Measurements from ENCODE around the gene CNTNAP4.

The CNTNAP4 gene

DNA sequence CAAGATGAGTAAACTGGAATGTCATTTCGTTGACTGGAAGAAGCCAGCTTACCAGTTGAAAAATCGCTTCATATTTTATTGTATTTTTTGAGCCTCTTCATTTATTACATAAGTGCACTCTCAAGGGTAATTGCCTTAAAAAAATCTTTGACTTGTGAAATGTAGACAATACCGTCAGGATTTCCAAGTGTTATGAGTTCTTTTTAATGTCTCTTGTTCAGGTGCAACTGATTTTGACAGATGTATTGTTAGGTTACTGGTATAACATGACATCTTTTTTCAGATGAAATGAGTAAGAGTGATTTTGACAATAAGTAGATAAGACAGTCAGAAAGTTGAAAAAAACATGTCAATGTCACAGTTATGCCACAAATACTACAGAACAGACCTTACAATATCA lies 169.1 kb downstream of the CNTNAP4 start:
- POLR2A ChIA-PET: no interaction called here
- TF ChIP-seq CTBP1 (IDR thresholded peaks at IDR 0.05; ENCODE audit: borderline replicate concordance) (no peak), NFRKB (IDR thresholded peaks at IDR 0.05) (no peak), FOXK2 (IDR thresholded peaks at IDR 0.05) (no peak), TARDBP (IDR thresholded peaks at IDR 0.05) (no peak), SP1 (IDR thresholded peaks at IDR 0.05) (no peak), HDGF (IDR thresholded peaks at IDR 0.05; ENCODE audit: borderline replicate concordance) (no peak), LEF1 (IDR thresholded peaks at IDR 0.05; ENCODE audit: borderline replicate concordance) (no peak), SUZ12 (IDR thresholded peaks at IDR 0.05) (no peak)
- CTCF ChIA-PET: no interaction called here
- no peak for DNase-seq (ENCODE audit: extremely low spot score)

DNA sequence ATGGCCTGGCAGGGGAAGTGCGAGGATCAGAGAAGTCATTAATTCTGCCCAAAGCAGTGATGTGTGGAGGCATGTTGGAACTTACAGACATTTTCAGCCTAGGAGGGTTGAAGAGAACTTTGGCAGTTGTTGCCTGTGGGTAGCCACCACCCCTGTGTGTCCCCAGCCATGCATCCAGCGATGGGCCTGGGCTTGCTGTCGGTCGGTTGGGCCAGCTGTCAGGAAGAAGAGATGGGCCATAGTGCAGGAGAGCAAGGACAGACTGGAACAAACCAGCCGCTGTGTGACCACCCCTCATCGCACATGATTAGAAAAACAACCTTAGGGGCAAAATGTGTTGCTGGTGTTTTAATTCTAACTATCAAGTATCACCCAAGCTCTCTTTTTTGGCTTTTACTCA lies 173.7 kb downstream of the CNTNAP4 start:
- ChIA-PET POLR2A (no interaction called here), CTCF (no interaction called here)
- TF ChIP-seq FOXK2 (IDR thresholded peaks at IDR 0.05) (no peak), CTBP1 (IDR thresholded peaks at IDR 0.05; ENCODE audit: borderline replicate concordance) (no peak), LEF1 (IDR thresholded peaks at IDR 0.05; ENCODE audit: borderline replicate concordance) (no peak), SP1 (IDR thresholded peaks at IDR 0.05) (no peak), FOXM1 (IDR thresholded peaks at IDR 0.05; ENCODE audit: borderline replicate concordance) (no peak), TARDBP (IDR thresholded peaks at IDR 0.05) (no peak), ELF4 (IDR thresholded peaks at IDR 0.05) (no peak), ARNT (IDR thresholded peaks at IDR 0.05) (no peak), HDGF (IDR thresholded peaks at IDR 0.05; ENCODE audit: borderline replicate concordance) (no peak), L3MBTL2 (conservative IDR thresholded peaks at IDR 0.05) (no peak), NFRKB (IDR thresholded peaks at IDR 0.05) (no peak), FOXA1 (IDR thresholded peaks at IDR 0.05) (no peak), ZNF384 (IDR thresholded peaks at IDR 0.05) (no peak), SUZ12 (IDR thresholded peaks at IDR 0.05) (no peak), BHLHE40 (IDR thresholded peaks at IDR 0.05; ENCODE audit: borderline replicate concordance) (no peak)
- TF ChIP-seq, protein P1, sequence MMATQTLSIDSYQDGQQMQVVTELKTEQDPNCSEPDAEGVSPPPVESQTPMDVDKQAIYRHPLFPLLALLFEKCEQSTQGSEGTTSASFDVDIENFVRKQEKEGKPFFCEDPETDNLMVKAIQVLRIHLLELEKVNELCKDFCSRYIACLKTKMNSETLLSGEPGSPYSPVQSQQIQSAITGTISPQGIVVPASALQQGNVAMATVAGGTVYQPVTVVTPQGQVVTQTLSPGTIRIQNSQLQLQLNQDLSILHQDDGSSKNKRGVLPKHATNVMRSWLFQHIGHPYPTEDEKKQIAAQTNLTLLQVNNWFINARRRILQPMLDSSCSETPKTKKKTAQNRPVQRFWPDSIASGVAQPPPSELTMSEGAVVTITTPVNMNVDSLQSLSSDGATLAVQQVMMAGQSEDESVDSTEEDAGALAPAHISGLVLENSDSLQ (IDR thresholded peaks at IDR 0.05): no peak
- no peak for DNase-seq (ENCODE audit: extremely low spot score)

DNA sequence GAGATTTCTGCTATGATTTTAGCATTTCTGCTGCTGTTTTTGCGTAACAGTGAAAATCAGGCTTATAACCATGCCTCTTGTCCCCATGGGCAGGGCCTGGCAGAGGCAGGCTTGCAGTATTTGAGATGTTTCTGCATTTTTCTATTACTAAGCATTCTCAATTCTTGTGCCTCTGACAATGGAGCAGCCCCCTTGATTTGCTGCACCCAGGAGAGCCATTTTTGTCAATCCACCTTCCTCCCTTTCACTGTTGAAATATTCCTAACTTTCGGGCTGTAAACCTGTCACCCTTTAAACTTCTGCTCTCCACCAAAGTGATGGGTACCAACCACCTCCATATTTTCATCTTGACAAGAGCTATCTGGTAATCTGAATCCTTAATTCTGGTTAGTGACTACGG lies 178.1 kb downstream of the CNTNAP4 start:
- ChIA-PET CTCF (no interaction called here), POLR2A (no interaction called here)
- TF ChIP-seq FOXK2 (IDR thresholded peaks at IDR 0.05): no peak
- DNase-seq (ENCODE audit: extremely low spot score): no peak

DNA sequence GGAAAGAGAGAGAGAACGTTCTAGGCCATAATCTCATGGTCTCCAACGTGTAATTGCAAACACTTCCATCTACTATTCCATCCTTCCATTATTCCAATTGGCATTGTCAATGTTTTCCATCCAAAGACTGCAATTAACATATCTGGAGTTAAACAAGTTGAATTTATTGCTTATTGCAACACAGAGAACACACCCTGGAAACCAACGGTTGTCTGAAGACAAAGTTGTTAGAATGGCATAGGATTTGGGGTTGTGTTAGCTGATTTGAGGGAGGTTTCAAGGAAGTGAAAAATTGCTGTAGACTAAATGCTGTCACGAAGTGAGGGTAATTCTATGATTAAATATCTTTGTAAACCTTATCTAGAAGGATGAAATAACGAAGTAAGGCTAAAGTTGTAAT lies 178.8 kb downstream of the CNTNAP4 start:
- ChIA-PET POLR2A (no interaction called here), CTCF (no interaction called here)

DNA sequence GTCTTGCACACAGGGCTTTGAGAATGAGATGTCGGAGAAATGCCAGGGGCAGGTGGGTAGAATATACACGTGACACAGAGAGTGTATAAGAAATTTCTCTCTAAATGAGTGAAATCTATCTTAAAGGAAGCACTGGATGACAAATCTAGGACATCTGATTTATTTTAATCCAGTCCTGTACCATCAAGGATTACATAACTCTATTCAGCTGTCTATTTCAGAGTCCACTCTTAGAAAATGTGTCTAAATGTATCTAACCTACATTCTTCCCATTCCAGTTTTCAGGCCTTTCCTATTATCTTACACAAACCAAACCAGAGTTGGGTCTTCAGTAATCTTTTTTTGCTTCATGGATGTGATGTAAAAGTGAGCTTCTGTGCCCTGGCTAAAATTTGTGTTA lies 181.9 kb downstream of the CNTNAP4 start:
- CTCF ChIA-PET: no interaction called here
- POLR2A ChIA-PET: no interaction called here
- no peak for DNase-seq (ENCODE audit: extremely low spot score)
- TF ChIP-seq SP1 (IDR thresholded peaks at IDR 0.05) (no peak), ARNT (IDR thresholded peaks at IDR 0.05) (no peak), FOXK2 (IDR thresholded peaks at IDR 0.05) (no peak), FOXA1 (IDR thresholded peaks at IDR 0.05) (no peak), ELF4 (IDR thresholded peaks at IDR 0.05) (no peak), BHLHE40 (IDR thresholded peaks at IDR 0.05; ENCODE audit: borderline replicate concordance) (no peak), CTBP1 (IDR thresholded peaks at IDR 0.05; ENCODE audit: borderline replicate concordance) (no peak), ZNF384 (IDR thresholded peaks at IDR 0.05) (no peak), SUZ12 (IDR thresholded peaks at IDR 0.05) (no peak), TARDBP (IDR thresholded peaks at IDR 0.05) (no peak), FOXM1 (IDR thresholded peaks at IDR 0.05; ENCODE audit: borderline replicate concordance) (no peak), LEF1 (IDR thresholded peaks at IDR 0.05; ENCODE audit: borderline replicate concordance) (no peak), HDGF (IDR thresholded peaks at IDR 0.05; ENCODE audit: borderline replicate concordance) (no peak), L3MBTL2 (conservative IDR thresholded peaks at IDR 0.05) (no peak), NFRKB (IDR thresholded peaks at IDR 0.05) (no peak)
- TF ChIP-seq, protein P1 (IDR thresholded peaks at IDR 0.05): no peak

More for the DNA sequence above, 178.8 kb downstream of the CNTNAP4 start:
- no peak for TF ChIP-seq FOXK2 (IDR thresholded peaks at IDR 0.05)
- TF ChIP-seq NFRKB (IDR thresholded peaks at IDR 0.05): no peak
- no peak for TF ChIP-seq CTBP1 (IDR thresholded peaks at IDR 0.05; ENCODE audit: borderline replicate concordance)
- TF ChIP-seq LEF1 (IDR thresholded peaks at IDR 0.05; ENCODE audit: borderline replicate concordance): no peak
- no peak for TF ChIP-seq FOXA1 (IDR thresholded peaks at IDR 0.05)
- no peak for TF ChIP-seq BHLHE40 (IDR thresholded peaks at IDR 0.05; ENCODE audit: borderline replicate concordance)
- TF ChIP-seq ARNT (IDR thresholded peaks at IDR 0.05): no peak
- TF ChIP-seq FOXM1 (IDR thresholded peaks at IDR 0.05; ENCODE audit: borderline replicate concordance): no peak
- TF ChIP-seq SP1 (IDR thresholded peaks at IDR 0.05): no peak
- TF ChIP-seq, protein P1 (IDR thresholded peaks at IDR 0.05): no peak
- no peak for TF ChIP-seq TARDBP (IDR thresholded peaks at IDR 0.05)
- no peak for TF ChIP-seq L3MBTL2 (conservative IDR thresholded peaks at IDR 0.05)
- no peak for DNase-seq (ENCODE audit: extremely low spot score)

DNA sequence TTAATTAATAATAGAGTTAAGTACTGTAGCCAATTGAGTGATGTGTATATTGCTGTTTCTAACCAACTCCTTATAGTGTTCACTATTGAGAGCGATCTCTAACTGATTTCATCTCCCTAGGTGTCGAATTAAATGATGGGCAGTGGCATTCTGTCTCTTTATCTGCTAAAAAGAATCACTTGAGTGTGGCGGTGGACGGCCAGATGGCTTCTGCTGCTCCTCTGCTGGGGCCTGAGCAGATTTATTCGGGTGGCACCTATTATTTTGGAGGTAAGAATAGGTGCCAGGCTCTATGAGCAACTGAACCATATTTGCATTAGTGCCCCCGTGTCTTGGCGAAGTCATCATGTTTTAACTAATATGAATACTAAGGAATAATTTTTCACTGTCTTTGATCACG lies 184.6 kb downstream of the CNTNAP4 start:
- ChIA-PET CTCF (no interaction called here), POLR2A (no interaction called here)
- no peak for DNase-seq (ENCODE audit: extremely low spot score)
- TF ChIP-seq TARDBP (IDR thresholded peaks at IDR 0.05) (no peak), SP1 (IDR thresholded peaks at IDR 0.05) (no peak), NFRKB (IDR thresholded peaks at IDR 0.05) (no peak), BHLHE40 (IDR thresholded peaks at IDR 0.05; ENCODE audit: borderline replicate concordance) (no peak), FOXM1 (IDR thresholded peaks at IDR 0.05; ENCODE audit: borderline replicate concordance) (no peak), CTBP1 (IDR thresholded peaks at IDR 0.05; ENCODE audit: borderline replicate concordance) (no peak), FOXA1 (IDR thresholded peaks at IDR 0.05) (no peak), ZNF384 (IDR thresholded peaks at IDR 0.05) (no peak), ELF4 (IDR thresholded peaks at IDR 0.05) (no peak)
